HG03520 (cell line): ENCODE results near the gene DYNLL1.

Experiments
- ATAC-seq: cut with Tn5 transposase; IDR thresholded peaks from one replicate; pipeline ENCODE4 v1.9.1; 2021; ENCODE audit warnings: mild to moderate bottlenecking, moderate library complexity; ENCODE audit not compliant: unreplicated experiment

The DYNLL1 gene

DNA sequence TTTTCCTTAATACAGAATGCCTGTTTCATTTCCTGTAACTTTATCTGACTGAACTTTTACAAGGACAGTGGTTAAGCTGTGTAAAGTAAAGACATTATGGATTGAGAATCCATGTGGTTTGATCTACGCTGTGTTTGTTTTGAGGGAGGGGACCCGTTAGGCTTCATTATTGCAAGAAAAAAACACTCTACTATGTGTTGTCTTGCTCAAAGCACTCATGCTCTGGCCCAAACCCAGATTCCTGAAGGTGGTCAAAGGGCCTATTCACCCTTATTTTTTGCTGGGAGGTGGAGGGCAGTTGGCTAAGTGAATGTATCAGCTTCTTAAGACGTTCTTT, 50.1 kb downstream of the DYNLL1 start:
- no peak for ATAC-seq
